K562 (cell line): Measurements from ENCODE around the gene POPDC2. TPM values are rescaled to one million over a fixed set of nuclear protein-coding genes. Genes with fewer than 3 reads are reported as not detected.
A peak's percentile ranks its signal among the peaks of the same experiment; 100 is the strongest.

Experiments used
- ARID4B ChIP-seq: sonication (generic); formaldehyde crosslinking; IDR thresholded peaks from 2 replicates; pipeline ENCODE4 v1.8.0; 2022; ENCODE audit warnings: mild to moderate bottlenecking, missing genetic modification reagents
- CC2D1A ChIP-seq: fragments of 450-650 bp; IDR thresholded peaks from 2 replicates; pipeline ENCODE4 v1.6.1; 2017; ENCODE audit warnings: mild to moderate bottlenecking
- CHCHD3 ChIP-seq: fragments of 250-450 bp; sonication (Bioruptor Pico); IDR thresholded peaks from 2 replicates; pipeline ENCODE4 v2.1.2; 2022; ENCODE audit warnings: mild to moderate bottlenecking
- CLOCK ChIP-seq: fragments of 250-450 bp; sonication (Bioruptor Pico); IDR thresholded peaks from 2 replicates; pipeline ENCODE4 v1.4.0; 2020; ENCODE audit warnings: mild to moderate bottlenecking, moderate library complexity, borderline replicate concordance
- HCFC1 ChIP-seq: IDR thresholded peaks from 2 replicates; pipeline ENCODE4 v1.6.1; 2012; ENCODE audit warnings: low read depth, low read length, improper control_type of control experiment
- LCOR ChIP-seq: sonication (generic); formaldehyde crosslinking; IDR thresholded peaks from 2 replicates; pipeline ENCODE4 v1.8.0; 2022; ENCODE audit warnings: mild to moderate bottlenecking, missing genetic modification reagents
- NONO ChIP-seq, 2 experiments: fragments of 200-400 bp in 1 of 2; fragments of 450-650 bp in 1 of 2; formaldehyde crosslinking in 1 of 2; IDR thresholded peaks; 2 replicates each; pipeline ENCODE4 v1.6.1; 2017; ENCODE audit warnings: low read depth in 2 of 2, mild to moderate bottlenecking in 2 of 2, moderate library complexity in 2 of 2, low read length in 1 of 2
- NR3C1 ChIP-seq: sonication (generic); formaldehyde crosslinking; IDR thresholded peaks from 2 replicates; pipeline ENCODE4 v1.8.1; 2022; ENCODE audit warnings: missing genetic modification reagents
- SAP30 ChIP-seq: fragments of 200-600 bp; sonication (generic); IDR thresholded peaks from 2 replicates; pipeline ENCODE4 v1.6.1; 2012; ENCODE audit warnings: borderline replicate concordance, low read depth, mild to moderate bottlenecking, moderate library complexity, low read length, control low read depth, inconsistent platforms; ENCODE audit not compliant: insufficient read depth, poor library complexity, severe bottlenecking
- SMAD3 ChIP-seq: fragments of 450-650 bp; formaldehyde crosslinking; conservative IDR thresholded peaks from 2 replicates; pipeline ENCODE4 v1.4.0; 2020; ENCODE audit warnings: mild to moderate bottlenecking
- TCF7L2 ChIP-seq: fragments of 150-350 bp; IDR thresholded peaks from 2 replicates; pipeline ENCODE4 v1.6.1; 2016; ENCODE audit warnings: low read depth, mild to moderate bottlenecking, low read length, moderate library complexity
- ZBTB7A ChIP-seq: IDR thresholded peaks from 2 replicates; pipeline ENCODE4 v1.6.1; 2011; ENCODE audit warnings: low read depth, mild to moderate bottlenecking, low read length, moderate library complexity, borderline replicate concordance; ENCODE audit not compliant: control insufficient read depth
- ZNF165 ChIP-seq: fragments of 250-450 bp; sonication (Bioruptor Pico); IDR thresholded peaks from 2 replicates; pipeline ENCODE4 v1.4.0; 2020; ENCODE audit warnings: borderline replicate concordance
- ZNF311 ChIP-seq: fragments of 250-450 bp; sonication (Bioruptor Pico); IDR thresholded peaks from 2 replicates; pipeline ENCODE4 v1.4.0; 2020; ENCODE audit warnings: mild to moderate bottlenecking, moderate library complexity
- ZNF512 ChIP-seq: IDR thresholded peaks from 2 replicates; pipeline ENCODE4 v1.6.1; 2016; ENCODE audit warnings: missing genetic modification characterization, missing compliant biosample characterization
- ZNF740 ChIP-seq, 3 experiments: fragments of 200-800 bp in 1 of 3; sonication (Bioruptor generic) in 1 of 3; sonication (generic) in 1 of 3; formaldehyde crosslinking in 1 of 3; IDR thresholded peaks; 2 replicates each; pipeline versions ENCODE4 v1.6.1 to v1.8.0; 2016 to 2022; ENCODE audit warnings: mild to moderate bottlenecking in 2 of 3, missing compliant biosample characterization in 2 of 3, missing genetic modification characterization in 2 of 3, missing genetic modification reagents in 1 of 3
- polyA plus RNA-seq, 8 experiments: library from polyadenylated mRNA; depleted of rRNA in 4 of 8; stranded (reverse) in 5 of 8; unstranded in 3 of 8; fragments of >200 nt; fragmentation: Nextera tagmentation in 2 of 8; fragmentation: Illumina TruSeq in 1 of 8; extraction: Ambion mirVana in 2 of 8; extraction: Trizol in 1 of 8; gene quantifications; 2 replicates each; pipeline versions ENCODE4 v1.2.1 to v1.2.3, GENCODE V29; 2011 to 2014; ENCODE audit warnings: inconsistent platforms in 1 of 8, missing spikeins in 1 of 8
- total RNA-seq, 7 experiments: library from RNA; depleted of rRNA in 6 of 7; stranded (reverse); fragments of >200 nt in 6 of 7; fragmentation: Illumina TruSeq in 2 of 7; extraction: Trizol in 2 of 7; gene quantifications; 2 replicates each; pipeline versions ENCODE4 v1.2.1 to v1.2.3, GENCODE V29; 2011 to 2021; ENCODE audit warnings: low replicate concordance in 1 of 7

Gene POPDC2
- total and polyA plus RNA-seq, 9 of the 15 experiments (the other 6 are each of a cell fraction or from before 2014, with no cell fraction given) = 0.08 to 0.32 (median 0.13) TPM; not detected in 4

- TF ChIP-seq ARID4B (CRISPR knock-in tag) (peak; percentile 64; the same call in 1 of the 2 replicates), ZBTB7A (no peak), SAP30 (no peak), CC2D1A (peak; percentile 54; the same call in 1 of the 2 replicates), LCOR (peak; percentile 83; the same call in 1 of the 2 replicates), ZNF740 (CRISPR knock-in tag; IDR thresholded peaks at IDR 0.05) (peak; percentile 79), ZNF740 (tag; IDR thresholded peaks at IDR 0.05) (peak in 1 of 2 experiments; percentile 96; a peak in 2 of 4 replicates), ZNF311 (no peak), ZNF512 (tag) (no peak), NR3C1 (CRISPR knock-in tag) (no peak), HCFC1 (peak; percentile 74), CHCHD3 (CRISPR knock-in tag) (no peak), ZNF165 (CRISPR knock-in tag) (no peak), CLOCK (CRISPR knock-in tag) (no peak), NONO (IDR thresholded peaks at IDR 0.05; ENCODE audit: low read depth in 2 of 2, low read length in 1 of 2) (no peak), TCF7L2 (no peak), SMAD3 (CRISPR knock-in tag) (0 out of 2 replicates have a peak, but pooled peaks have one; percentile 13)
These were observed 16.6 kb upstream of the POPDC2 start, which contains the start of gene COX17 (continued) for GRCh38 chr3:119676771-119677640.
